Inferior parietal cortex (tissue), 1 donor: Measurements from ENCODE around the gene FTSJ3.
"Not testable (repeated sequence)": the region's sequence is repeated elsewhere in the genome, so short reads cannot be mapped to it uniquely, and the experiment has no call there.

Source experiments
- DNase-seq: peaks from one replicate; pipeline ENCODE4 v3.0.0-alpha.2; 2016; ENCODE audit errors: extremely low spot score

Gene FTSJ3

DNA sequence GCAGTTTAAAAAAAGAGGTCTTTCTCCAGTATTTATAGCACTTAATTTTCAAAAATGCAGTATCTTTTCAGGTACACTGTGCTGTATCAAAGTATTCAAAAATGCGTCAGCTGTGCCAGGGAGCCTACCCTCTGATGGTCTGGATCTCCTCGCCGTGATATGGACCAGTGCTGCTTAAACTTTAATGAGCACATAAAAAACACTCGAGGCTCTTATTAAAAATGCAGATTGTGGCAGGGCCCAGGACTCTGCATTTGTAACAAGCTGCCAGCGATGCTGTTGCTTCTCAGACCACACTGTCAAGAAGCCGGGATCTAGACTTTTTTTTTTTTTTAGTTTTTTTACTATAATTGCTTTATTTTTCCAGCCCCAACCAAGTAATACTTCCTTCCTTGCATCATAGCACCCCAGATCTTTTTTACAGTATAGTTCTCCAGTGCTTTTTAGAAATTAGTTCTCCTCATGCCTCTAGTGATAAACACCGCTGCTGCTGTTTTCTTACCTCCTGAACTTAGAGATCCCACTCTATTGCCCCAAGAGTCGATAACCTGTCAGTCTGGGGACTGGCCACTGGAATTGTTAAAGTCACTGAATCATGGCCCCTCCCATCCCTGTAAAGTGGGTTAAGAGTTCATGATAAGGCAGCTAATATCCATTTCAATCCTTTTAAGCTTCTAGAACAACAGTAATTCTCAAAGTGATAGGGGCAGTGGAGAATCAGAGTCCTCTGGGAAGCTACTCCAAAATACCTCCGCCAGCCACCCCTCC is 16.6 kb upstream of the FTSJ3 start:
- DNase-seq, result no peak

DNA sequence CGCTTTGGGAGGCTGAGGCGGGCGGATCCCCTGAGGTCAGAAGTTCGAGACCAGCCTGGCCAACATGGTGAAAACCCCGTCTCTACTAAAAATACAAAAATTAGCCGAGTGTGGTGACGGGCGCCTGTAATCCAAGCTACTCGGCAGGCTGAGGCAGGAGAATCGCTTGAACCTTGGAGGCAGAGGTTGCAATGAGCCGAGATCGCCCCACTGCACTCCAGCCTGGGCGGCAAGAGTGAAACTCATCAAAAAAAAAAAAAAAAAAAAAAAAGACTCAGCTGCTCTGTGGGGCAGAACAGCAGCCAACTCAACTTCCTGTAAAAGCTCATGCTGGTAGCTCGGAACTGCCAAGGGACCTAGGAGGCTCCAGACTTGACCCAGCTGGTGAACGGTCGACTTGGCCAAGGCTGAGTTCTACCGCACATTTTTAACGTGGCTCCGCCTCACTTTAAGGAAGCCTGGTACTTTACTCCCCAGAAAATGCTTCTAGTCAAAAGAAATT is 16.0 kb upstream of the FTSJ3 start:
- DNase-seq, result not testable (repeated sequence)

DNA sequence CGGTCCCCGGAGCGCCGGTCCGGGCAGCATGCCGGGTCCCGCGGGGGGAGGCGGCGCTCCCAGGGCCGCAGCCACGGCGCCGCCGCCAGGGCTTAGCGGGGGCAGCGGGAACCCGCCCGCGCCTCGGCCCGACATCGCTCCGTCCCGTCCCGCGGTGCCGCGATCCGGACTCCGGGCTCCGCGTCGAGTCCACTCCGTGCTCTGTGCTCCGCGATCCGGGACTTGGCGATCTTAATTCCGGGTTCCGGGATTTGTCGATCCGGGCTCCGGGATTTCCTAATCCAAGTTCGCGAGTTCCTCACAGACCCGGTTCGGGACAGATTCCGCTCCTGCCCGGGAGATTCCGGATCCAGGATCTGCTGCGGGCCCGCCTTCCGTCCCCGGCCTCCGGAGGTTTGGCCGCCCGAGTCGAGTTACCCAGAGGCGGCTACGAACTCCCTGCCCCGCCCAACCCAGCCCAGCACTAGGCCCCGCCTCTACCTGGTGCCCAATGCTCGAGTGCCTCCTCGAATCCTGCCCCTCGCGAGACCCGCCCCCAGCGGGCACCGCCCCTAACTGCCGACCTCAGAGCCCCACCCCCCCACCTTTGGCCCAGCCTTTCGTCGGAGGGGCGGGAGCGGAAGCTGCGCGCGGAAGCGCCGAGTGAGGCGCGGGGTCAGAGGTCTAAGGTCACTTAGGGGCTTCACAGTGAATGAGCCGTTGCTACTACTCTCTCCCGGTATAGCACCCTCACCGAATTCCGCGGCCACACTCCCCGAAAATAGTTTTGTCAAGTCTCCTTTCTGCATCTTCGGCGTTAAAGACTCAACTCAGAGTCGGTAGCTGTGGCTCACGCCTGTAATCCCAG is 15.3 kb upstream of the FTSJ3 start, which contains the start of gene SMARCD2:
TSS of gene SMARCD2 (minus strand) at position 146 of the 847 bp plus-strand sequence. CDS start at position 135, 11 bp downstream.
- peak; percentile 95 for DNase-seq

DNA sequence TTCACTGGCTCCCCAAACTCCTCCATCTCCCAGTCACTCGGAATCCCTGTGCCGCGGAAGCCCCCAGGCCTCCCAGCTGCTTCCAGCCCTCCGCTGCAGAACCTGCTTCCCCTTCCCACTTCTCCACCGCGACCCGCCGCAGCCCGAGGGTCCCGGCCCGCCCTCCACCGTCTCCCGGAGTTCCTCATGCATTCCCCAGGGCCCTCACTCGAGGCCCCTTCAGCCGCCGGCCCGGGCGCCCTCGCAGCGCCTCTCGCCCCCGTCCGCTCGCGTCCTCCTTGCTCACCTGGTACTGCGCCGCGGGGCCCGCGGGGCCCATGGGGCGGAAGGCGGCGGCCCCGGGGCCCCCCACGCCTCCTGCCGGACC is 14.7 kb upstream of the FTSJ3 start:
- DNase-seq, result no peak

DNA sequence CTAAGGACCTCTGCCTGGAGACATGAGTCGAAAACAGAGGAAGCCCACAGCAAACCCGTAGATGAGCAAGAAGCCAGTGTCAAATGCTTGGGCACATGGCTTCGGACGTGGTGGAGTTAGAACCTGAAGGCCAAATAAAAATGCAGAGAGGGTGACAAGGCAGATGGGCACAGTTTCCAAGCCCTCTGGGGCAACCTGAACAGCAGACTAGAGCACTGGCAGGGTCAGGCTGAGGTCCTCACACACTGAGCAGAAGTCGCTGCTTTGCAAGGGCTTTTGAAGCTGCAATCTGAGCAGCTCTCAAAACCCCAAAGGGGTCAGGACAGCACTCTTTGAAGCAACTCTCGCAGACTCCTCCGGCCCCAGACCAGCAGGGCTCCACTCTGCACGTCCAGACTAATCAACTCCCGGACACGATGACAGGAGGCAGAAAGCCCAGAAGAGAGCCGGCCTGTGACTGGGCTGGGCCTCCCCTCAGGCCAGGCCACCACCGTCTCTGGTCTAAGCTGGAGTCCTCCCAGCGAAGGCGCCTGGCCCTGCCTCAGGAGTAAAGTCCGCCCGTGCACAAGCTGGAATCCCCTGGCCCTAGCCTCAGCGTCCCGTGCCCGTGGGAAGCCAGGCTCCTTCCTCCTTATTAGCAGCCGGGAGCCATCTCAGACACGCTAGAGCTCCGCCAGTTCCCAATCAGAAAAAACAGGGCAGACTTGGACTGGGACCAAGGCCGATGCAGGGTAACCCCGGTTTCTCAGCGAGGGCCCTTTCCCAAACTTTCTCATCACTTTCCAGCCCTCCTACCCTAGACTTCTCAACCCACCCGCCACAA is 14.1 kb upstream of the FTSJ3 start:
- DNase-seq, result peak; percentile 48

DNA sequence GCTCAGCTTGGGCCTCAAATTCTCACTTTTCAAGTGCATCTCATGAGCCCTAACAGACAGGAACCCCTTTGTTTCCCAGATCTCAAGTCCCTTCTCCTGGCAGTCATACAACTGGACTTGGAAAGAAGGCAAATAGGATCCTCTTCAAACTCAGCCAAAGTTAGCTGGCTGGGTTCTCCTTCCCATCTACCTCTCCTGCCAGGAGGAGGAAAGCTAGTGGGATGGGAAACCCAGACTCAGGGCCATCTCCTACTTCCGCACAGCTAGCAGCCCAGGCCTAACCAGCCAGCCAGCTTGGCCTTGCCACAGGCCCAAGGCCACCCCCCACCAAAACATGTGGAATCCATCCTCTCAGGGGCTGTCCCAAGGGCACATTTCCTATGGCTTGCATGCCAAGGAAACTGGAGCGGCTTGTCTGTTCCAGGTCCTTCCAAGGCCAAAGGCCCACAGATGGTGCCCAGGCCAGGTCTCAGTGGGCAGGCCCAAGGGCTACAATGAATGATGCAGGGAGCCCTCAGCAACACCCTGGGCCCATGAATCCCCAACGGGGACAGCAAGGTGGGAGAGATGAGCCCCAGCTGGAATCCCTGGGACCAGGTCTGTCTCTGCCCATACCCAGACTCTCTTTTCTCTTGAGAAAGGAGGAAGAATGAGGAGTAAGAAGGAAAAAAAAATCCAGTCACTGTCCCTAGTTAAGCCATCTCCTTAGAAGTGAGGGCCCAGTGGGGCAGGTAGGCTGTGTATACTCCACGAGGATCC is 13.3 kb upstream of the FTSJ3 start:
- peak; percentile 34 for DNase-seq

DNA sequence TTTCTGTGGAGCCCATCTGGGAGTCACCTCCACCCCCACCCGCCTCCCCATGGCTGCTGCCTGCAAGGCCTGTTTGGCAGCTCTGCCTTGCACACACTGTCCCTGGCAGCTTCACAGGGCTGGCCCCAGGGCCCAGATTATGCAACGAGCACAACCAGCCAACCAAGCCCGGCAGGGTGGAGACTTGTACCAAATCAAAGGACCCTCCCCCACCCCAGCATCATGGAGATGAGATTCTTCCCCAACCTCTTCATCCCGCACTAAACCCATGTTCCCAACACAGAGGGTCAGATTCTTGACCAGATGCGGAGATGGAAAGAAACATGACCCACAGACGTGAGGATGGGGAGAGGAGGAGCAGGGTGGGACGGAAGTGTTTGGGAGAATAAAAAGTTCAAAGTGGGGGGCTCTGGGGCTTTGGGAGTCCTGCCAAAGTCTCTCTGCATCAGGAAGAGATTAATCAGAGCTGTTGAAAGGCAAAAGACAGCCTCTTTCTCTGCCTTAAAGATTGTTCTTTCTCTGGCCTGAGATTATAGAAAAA is 11.2 kb upstream of the FTSJ3 start:
- peak; percentile 81 for DNase-seq

DNA sequence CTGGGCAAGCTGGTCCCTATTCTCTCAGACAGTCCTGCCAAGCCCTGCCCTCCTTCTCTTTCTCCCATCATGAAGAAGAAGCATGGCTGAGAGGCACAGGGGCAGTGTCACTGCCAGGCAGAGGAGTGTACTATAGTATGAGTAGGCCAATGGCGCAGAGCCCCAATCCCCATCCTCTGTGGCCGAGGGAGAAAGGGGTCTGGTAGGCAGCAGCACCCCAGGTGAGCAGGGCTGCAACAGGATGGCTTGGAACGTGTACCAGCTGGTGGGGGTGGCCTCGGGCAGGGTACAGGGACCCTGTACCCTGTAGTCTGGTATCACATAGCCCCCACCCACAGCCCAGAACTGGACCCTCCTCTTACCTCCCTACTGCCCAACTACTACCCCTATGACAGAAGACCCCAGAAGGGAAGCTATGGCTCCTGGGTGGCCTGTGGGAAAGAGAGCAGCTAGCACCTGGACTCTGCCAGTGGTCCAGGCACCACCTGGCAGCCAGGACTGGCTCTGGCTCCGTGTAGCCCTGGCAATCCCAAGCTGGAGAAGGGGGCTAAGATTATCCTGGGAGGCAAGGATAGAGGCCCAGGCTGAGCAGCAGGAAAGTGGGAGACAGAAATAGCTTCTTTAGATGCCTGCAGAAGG is 10.6 kb upstream of the FTSJ3 start:
- no peak for DNase-seq

DNA sequence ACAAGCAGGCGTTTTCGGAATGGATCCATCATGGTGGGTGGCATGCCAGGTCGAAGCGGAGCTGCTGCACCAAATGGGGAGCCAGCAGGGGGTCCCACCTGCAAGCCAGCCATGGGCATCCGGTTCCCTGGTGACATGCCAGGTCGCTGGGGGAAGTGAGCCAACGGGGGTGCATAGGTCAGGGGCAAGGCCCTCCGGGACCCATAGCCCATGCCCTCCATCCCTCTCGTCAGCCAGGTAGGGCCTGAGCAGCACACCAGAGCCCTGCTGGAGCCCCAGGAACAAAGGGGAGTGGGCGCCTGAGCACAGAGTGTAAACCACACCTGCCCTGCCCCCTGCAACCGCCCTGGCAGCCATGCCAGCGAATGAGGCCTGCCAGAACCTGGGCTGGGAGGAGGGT is 10.0 kb upstream of the FTSJ3 start:
- no peak for DNase-seq

DNA sequence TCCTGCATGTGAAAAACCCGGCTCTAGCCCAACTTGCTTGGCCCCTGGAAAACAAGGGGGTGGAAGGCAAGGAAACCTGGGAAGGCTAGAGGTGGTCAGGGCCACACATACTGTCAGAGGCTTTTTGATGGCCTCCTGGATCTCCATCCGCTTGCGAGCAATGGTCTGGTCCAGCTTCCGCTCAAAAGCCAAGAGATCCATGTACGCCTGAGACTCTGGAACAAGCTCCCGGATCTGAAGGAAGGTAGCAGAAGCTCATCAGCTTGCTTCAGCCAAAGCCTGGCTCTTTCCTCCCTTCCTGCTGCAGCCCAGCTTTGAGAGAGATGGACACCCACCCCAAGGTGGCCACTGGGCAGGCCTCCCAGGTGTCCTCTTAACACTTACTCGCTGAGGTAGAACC is 9.3 kb upstream of the FTSJ3 start:
- no peak for DNase-seq

DNA sequence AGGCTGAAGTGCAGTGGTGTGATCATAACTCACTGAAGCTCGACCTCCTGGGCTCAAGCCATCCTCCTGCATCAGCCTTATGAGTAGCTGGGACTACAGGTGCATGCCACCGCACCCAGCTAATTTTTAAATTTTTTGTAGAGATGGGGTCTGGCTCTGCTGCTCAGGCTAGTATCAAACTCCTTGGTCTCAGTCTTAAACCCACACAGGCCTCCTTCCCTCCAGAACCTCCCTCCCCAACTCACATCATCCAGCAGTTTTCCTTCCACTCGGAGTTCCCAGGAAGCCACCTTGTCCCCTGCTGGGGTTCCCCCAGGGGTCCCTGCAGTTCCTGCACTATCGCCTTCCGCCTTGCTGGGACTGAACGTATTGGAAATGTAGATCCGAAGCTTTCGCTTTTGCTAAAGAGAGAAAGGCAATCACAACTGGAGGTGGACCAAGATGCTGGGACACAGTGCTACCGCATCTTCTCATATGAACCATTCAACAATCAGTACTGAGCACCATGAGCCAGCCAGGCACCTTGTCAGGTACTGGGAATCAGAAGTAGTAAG is 7.8 kb upstream of the FTSJ3 start:
- no peak for DNase-seq

DNA sequence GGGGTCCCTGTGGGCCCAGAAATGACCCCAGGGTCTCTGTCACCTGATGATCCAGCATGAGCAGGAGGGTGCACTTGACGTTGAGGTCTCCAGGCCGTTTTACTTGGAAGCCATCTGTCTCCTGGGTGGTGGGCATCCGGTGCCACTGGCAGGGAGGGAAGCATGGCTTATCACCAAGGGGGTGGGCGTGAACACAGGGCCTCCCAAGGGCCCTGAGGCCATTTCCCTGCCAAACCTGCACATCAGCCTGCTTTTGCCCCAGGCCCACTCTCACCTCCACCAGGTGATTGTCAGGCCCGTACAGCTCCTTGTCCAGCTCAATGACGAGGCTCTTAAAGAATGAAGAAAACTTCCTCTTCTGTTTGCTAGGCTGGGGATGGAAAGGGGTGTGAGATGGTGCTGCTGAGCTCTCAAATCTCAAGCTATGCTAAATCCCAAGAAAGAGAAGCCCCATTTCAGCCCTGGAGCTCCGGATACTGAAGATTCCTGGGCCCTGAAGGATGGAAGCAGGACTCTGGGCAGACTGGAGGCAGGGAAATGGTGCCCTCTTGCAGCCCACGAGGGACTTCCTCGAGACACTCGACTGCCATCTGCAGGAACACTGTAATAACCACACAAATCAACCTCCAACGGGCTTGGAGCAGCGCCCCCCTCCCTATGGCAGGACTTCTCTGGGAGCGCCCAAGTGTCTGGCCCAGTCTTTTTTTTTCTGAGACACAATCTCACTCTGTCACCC is 7.1 kb upstream of the FTSJ3 start:
- DNase-seq, result peak; percentile 71

DNA sequence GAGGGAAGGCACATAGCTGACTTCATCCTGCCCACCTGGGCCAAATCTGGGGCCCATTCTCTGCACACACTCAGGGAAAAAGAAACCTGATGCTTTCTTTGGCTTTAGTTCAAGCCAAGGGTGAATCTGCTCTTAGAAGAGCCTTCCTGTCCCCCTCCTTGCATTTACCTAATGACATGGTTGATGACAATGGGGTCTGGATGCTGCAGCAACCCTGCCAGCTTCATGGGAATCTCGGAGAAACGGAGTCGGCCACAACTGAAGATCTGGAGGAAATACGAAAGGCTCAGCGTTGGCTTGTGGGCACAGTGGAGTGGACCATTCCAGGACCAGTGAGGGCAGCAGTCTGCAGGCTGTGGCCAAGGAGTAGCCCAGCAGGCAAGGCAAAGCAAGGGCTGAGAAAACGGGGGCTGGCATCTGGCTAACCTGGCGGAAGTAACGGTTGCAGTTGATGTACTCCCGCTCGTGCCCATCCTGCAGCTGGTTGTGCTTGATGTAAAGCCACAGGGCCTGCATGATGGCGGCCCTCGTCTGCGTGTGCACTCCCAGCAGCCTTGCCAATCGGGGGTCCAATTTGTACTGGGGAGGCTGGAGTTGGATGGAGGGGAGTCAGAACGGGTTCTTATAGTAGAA is 6.4 kb upstream of the FTSJ3 start:
- DNase-seq, result no peak

DNA sequence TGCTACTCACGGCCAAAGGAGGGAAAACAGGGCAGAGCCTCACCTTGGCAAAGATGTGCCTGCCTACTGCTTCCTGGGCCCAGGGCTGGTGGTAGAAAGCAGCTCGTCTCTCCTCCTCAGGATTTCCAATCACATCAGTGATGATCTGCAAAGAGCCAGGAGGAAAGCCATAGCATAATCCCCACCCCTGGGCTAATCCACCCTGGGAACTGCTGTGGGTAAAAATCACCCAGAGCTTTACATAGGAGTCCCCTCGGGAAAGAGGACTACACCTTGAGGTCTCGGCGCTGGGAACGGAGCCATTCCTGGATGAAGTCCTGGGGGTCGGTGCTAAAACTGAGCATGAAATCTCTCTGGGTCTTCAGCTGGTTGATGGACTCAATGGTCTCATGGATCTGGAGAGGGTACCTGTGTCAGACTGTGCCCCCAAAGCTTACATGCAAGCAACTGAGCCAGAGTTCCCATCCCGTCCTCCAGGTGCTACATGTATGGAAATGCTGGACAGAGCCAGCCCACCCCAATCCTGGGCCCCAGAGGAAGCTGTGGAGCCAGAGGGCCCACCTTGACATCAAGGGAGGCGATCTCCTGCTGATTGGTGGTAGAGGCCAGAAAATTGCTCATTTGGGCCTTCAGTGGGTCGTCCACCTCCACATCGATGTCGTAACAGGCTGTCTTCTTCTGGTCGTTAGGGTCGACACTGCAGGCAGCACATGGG is 5.7 kb upstream of the FTSJ3 start:
- DNase-seq, result no peak

DNA sequence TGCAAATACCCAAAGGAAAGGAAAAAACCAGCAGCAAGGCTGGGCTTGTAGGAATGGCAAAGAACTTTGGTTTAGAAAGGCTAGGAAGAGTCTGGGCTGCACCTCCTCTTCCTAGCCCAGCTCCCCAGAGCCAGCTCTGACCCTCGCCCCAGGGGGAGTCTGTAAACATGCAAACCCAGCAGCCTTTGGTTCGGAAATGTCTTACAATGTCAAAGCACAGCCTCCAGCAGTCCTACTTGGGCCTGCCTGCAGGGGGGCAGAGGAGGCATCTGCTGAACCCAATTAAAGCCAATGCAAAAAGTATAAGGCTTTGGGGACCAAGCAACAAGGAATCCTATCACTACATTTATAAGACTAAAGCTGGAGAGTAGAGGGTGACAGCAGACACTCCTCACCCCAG is 5.0 kb upstream of the FTSJ3 start:
- DNase-seq, result no peak

DNA sequence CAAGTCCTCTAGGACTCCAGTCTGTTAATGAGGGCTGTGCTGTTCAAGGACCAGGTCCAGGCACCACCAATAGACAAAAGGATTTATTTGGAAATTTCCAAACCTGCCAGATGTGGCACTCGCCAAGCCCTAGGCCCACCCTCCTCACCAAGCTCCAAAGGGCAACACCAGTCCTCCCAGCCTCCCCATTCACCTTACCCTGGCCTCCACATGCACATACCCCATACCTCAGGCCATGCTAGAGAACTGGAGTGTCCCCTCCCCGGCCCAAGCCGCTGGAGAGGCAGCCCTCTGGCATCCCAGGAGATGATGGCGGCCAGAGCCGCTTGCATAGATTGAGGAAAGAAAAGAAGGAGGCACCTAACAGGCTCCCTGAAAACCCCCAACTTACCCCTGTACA is 4.6 kb upstream of the FTSJ3 start:
- no peak for DNase-seq

DNA sequence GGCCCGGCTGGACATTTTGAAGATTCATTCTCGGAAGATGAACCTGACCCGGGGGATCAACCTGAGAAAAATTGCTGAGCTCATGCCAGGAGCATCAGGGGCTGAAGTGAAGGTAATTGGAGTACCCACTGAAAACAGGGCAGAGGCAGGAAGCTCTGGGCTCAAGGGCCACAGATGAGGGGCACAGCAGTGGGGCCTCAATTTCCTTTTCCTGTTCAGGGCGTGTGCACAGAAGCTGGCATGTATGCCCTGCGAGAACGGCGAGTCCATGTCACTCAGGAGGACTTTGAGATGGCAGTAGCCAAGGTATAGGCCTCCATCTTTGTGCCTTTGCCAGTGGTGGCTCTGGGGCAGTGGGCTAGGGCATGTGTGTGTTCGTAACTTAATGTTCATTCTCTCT is 4.0 kb upstream of the FTSJ3 start:
- no peak for DNase-seq

DNA sequence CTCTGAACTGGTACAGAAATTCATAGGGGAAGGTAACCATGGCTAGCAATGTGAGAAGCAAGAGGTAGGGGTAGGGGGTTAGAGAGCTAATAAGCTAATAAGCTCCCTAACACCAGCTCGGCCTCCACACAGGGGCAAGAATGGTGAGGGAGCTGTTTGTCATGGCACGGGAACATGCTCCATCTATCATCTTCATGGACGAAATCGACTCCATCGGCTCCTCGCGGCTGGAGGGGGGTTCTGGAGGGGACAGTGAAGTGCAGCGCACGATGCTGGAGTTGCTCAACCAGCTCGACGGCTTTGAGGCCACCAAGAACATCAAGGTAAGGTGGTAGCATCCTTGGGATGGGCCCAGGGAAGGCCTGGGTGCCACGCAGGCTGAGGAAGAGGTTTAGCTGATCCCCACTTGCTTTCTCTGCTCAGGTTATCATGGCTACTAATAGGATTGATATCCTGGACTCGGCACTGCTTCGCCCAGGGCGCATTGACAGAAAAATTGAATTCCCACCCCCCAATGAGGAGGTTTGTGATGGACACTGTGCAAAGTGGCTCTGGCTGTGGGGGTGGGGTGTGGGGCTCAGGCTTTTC is 3.5 kb upstream of the FTSJ3 start:
- no peak for DNase-seq
